ENCODE results near the gene ZNF205.
"Not testable (repeated sequence)": the region's sequence is repeated elsewhere in the genome, so short reads cannot be mapped to it uniquely, and the experiment has no call there.

ZNF205 gene

GRCh38 chr16:3135126-3135715 is 22.8 kb downstream of the ZNF205 start:
- DNase-seq: no peak

- no peak for DNase-seq
These were observed 24.9 kb downstream of the ZNF205 start for GRCh38 chr16:3137267-3137666.

GRCh38 chr16:3138342-3138741 is 26.0 kb downstream of the ZNF205 start:
- DNase-seq: no peak

GRCh38 chr16:3138823-3139426 is 26.5 kb downstream of the ZNF205 start:
- no peak for DNase-seq

- not testable (repeated sequence) for DNase-seq
These were observed 27.2 kb downstream of the ZNF205 start for GRCh38 chr16:3139561-3139960.

- no peak for DNase-seq
These were observed 28.4 kb downstream of the ZNF205 start for GRCh38 chr16:3140603-3141427.

GRCh38 chr16:3141781-3142311 is 29.5 kb downstream of the ZNF205 start:
- no peak for DNase-seq

- no peak for DNase-seq
These were observed 29.9 kb downstream of the ZNF205 start for GRCh38 chr16:3142327-3142726.

- no peak for DNase-seq
These were observed 30.4 kb downstream of the ZNF205 start for GRCh38 chr16:3142770-3143169.

- DNase-seq: no peak
These were observed 30.8 kb downstream of the ZNF205 start for GRCh38 chr16:3143189-3143588.

- no peak for DNase-seq
These were observed 31.4 kb downstream of the ZNF205 start for GRCh38 chr16:3143598-3144320.

- no peak for DNase-seq
These were observed 32.1 kb downstream of the ZNF205 start for GRCh38 chr16:3144321-3144983.

GRCh38 chr16:3145151-3145550 is 32.8 kb downstream of the ZNF205 start:
- no peak for DNase-seq

GRCh38 chr16:3145660-3146059 is 33.3 kb downstream of the ZNF205 start:
- DNase-seq: no peak

GRCh38 chr16:3147046-3147756 is 34.8 kb downstream of the ZNF205 start:
- DNase-seq: no peak

GRCh38 chr16:3147757-3148104 is 35.3 kb downstream of the ZNF205 start:
- DNase-seq: no peak

- DNase-seq: no peak
These were observed 36.1 kb downstream of the ZNF205 start for GRCh38 chr16:3148256-3149192.

GRCh38 chr16:3149193-3149530 is 36.8 kb downstream of the ZNF205 start:
- DNase-seq: no peak

GRCh38 chr16:3149630-3150345 is 37.4 kb downstream of the ZNF205 start:
- peak; percentile 35 for DNase-seq

All from stimulated activated naive CD4-positive, alpha-beta T cell treated with Interleukin-2 at 50 U/mL for 16 hours (primary cell).